Measurements from ENCODE around the gene DPP10.
"Not testable (repeated sequence)": the region's sequence is repeated elsewhere in the genome, so short reads cannot be mapped to it uniquely, and the experiment has no call there.

Gene DPP10

DNA sequence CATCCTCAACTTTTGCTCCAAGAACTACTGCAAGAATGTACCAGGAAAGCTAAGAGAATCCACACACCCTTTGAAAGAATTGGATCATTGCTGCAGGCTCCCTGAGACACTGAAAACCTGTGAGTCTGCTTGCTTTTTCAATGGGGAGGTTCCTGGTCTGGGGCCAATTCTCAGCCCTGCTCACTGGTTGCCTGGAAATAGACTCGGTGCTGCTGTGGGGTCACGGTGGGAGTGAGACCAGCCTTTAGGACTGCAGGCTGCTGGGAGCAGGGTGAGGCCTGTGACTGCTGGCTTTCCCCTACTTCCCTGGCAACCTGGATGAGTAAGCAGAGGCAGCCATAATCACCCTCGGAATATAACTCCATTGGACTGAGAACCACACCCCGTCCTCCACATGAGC is 569.3 kb downstream of the DPP10 start:
- no peak overlapping the region for H3K27ac ChIP-seq
- TF ChIP-seq ZFX (IDR thresholded peaks at IDR 0.05) (no peak), CTCF (conservative IDR thresholded peaks at IDR 0.05) (no peak)

- H3K27ac ChIP-seq: not testable (repeated sequence)
Observed at GRCh38 chr2:115022013-115022412, 579.6 kb downstream of the DPP10 start.

DNA sequence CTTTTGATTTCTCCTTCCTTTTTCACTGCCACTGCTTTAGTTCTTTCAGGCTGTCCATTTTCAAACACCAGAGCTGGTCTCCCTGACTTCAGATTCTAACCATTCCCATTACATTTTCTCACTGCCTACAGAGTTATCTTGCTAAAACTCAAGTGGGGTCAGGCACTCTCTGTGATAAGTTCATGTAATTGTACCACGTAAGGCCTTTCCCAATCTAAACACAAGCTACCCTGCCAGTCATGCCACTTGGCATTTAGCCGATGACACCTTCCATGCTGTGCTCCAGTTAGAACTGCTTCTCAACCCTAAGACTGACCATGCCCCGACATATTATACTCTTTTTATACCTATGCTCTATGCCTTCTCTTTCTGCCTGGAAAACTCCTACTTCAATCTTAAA is 592.4 kb downstream of the DPP10 start:
- H3K27ac ChIP-seq: no peak overlapping the region
- TF ChIP-seq ZFX (IDR thresholded peaks at IDR 0.05) (no peak), CTCF (conservative IDR thresholded peaks at IDR 0.05) (no peak)

DNA sequence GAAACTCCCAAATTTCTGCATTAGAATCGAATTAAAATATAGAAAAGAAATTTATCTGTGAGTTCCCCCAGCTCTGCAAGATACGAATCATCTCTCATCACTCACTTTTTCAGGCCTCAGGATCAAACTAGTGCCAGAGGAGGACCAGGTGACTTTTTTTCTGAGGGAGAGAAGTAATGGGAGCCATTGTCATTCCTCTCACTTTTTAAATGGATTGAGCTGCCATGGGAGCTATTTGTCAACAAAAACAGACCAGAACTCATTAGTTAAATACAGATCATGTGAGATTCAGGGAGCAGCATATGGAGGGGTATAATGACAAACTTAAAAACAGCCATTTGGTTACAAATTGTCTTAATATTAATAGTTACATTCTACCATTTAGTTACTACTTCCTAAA is 594.4 kb downstream of the DPP10 start:
- TF ChIP-seq CTCF (conservative IDR thresholded peaks at IDR 0.05) (no peak), ZFX (IDR thresholded peaks at IDR 0.05) (no peak)
- no peak overlapping the region for H3K27ac ChIP-seq

DNA sequence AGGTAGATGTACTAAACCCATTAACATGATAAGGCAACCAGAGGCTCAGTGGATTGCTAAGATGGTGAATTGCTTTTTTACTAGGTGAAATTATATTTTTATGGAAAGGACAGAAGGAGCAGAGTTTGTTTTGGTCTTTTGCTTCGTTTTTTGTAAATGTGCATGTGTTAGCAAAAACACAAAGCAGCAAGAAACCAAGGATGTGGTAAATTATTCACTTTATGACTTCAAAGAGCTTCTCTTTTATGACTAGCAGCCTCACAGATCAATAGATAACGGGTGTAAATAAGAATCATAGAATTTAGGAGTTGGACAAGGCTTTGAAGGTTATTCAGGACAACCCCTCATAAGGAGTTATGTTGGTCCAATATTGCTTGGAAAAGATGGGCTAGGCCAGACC is 615.0 kb downstream of the DPP10 start:
- H3K27ac ChIP-seq: no peak overlapping the region
- TF ChIP-seq ZFX (IDR thresholded peaks at IDR 0.05) (no peak), CTCF (conservative IDR thresholded peaks at IDR 0.05) (no peak)

GRCh38 chr2:115070002-115070401 is 627.6 kb downstream of the DPP10 start:
- H3K27ac ChIP-seq: no peak overlapping the region
- TF ChIP-seq CTCF (conservative IDR thresholded peaks at IDR 0.05) (no peak), ZFX (IDR thresholded peaks at IDR 0.05) (no peak)

DNA sequence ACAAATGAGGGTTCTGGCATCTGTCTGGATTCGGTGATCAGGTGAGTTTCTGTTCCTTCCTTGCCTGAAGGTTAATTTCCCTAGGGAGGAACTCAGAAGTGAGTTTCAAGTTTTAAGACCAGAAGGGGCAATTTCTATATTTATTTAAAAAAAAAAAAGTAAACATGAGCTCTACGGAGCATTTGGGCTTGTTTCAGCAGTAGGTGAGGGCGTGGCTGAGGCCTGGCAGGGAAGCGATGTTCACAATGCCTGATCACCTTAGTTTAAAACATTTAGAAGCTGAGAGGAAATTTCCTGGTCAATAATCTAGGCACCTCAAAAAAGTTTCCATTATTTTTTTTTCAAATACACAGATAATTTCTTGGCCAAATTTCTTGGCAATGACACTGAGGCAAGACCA is 629.1 kb downstream of the DPP10 start:
- H3K27ac ChIP-seq: no peak overlapping the region
- no peak for TF ChIP-seq ZFX (IDR thresholded peaks at IDR 0.05)
- TF ChIP-seq CTCF (conservative IDR thresholded peaks at IDR 0.05): no peak

DNA sequence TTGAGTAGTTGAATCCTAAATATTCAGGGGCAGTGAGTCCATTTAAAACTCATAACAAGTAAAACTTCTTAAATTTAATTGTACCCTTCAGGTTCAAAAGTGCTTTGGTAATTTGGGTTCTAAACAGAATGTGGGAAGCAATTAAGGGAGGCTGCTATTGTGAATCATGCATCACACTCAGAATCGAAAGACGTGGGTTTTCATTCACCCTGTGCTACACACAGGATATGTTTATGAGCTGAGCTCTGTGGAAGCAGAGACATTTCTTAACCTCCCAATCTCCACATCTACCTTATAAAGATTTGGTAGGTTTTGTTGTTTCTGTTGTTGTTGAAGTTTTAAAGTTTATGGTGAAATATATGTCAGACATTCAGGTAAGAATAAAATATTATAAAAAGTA is 633.4 kb downstream of the DPP10 start:
- no peak overlapping the region for H3K27ac ChIP-seq
- TF ChIP-seq CTCF (conservative IDR thresholded peaks at IDR 0.05) (no peak), ZFX (IDR thresholded peaks at IDR 0.05) (no peak)

Data from C4-2B (cell line).